Endothelial cell of umbilical vein (primary cell): ENCODE data around the gene EIF3A. TPM values are rescaled to one million over a fixed set of nuclear protein-coding genes. Genes with fewer than 3 reads are reported as not detected.

ENCODE experiments used
- BruUV-seq: library from RNA; stranded (reverse); fragments of 400-500 nt; replicated peaks from 2 replicates; lab custom pipeline; 2021; lab: Mats Ljungman, UMichigan
- CTCF ChIA-PET: fragments of 300-600, 350-600 bp; sonication (Branson Sonifier 250); formaldehyde crosslinking; loops from one replicate; lab custom pipeline; 2021; ENCODE audit warnings: antibody characterized with exemption, inconsistent platforms; lab: Charles Lee
- POLR2A ChIA-PET: fragments of 300-600, 350-600 bp; sonication (Branson Sonifier 250); formaldehyde crosslinking; loops from one replicate; lab custom pipeline; 2021; ENCODE audit warnings: antibody characterized with exemption, inconsistent platforms; lab: Charles Lee
- DNase-seq: peaks from one replicate; pipeline ENCODE4 v3.0.0-alpha.2; 2011; ENCODE audit warnings: low read depth, low spot score
- FAIRE-seq: peaks from 2 replicates; lab custom pipeline; 2011; peaks lifted over from hg19 to GRCh38; lab: Jason Lieb, UNC
- H2AFZ ChIP-seq: 2 replicates; pipeline ENCODE4 v1.6.0; 2012; ENCODE audit warnings: low read depth, low read length, control low read depth, inconsistent platforms
- H3K27ac ChIP-seq: 2 replicates; pipeline ENCODE4 v1.5.1; 2011; ENCODE audit warnings: low read depth, mild to moderate bottlenecking, control low read depth, low read length, moderate library complexity; ENCODE audit not compliant: insufficient read depth
- H3K27me3 ChIP-seq, 2 experiments: 2 replicates each; pipeline versions ENCODE4 v1.6.0 to v1.6.1; 2011; ENCODE audit warnings: low read length in 2 of 2, mixed read lengths in 1 of 2; ENCODE audit not compliant: control insufficient read depth in 2 of 2, insufficient read depth in 2 of 2
- H3K36me3 ChIP-seq, 2 experiments: 2 replicates in 1 of 2; 3 replicates in 1 of 2; pipeline ENCODE4 v1.5.1; 2011; ENCODE audit warnings: low read length in 2 of 2, mild to moderate bottlenecking in 1 of 2, moderate library complexity in 1 of 2; ENCODE audit not compliant: control insufficient read depth in 2 of 2, insufficient read depth in 2 of 2; ENCODE audit errors: extremely low read depth in 1 of 2
- H3K4me1 ChIP-seq: 3 replicates; pipeline ENCODE4 v1.5.1; 2011; ENCODE audit warnings: mild to moderate bottlenecking, low read length; ENCODE audit not compliant: control insufficient read depth, insufficient read depth; ENCODE audit errors: extremely low read depth
- H3K4me2 ChIP-seq: 2 replicates; pipeline ENCODE4 v1.6.1; 2011; ENCODE audit warnings: low read length, control low read depth, mixed read lengths; ENCODE audit not compliant: insufficient read depth
- H3K4me3 ChIP-seq, 3 experiments: fragments of 200-600 bp in 1 of 3; sonication (generic), shearing (Covaris generic) in 1 of 3; replicated peaks in 1 of 3; 2 replicates each; pipeline ENCODE4 v1.5.1; 2011 to 2016; ENCODE audit warnings: control low read depth in 3 of 3, low read length in 3 of 3, mild to moderate bottlenecking in 2 of 3, inconsistent platforms in 1 of 3, low read depth in 1 of 3, moderate library complexity in 1 of 3; ENCODE audit not compliant: insufficient read depth in 1 of 3
- H3K79me2 ChIP-seq: 2 replicates; pipeline ENCODE4 v1.6.0; 2012; ENCODE audit warnings: low read length, inconsistent platforms; ENCODE audit not compliant: control insufficient read depth, insufficient read depth
- H3K9ac ChIP-seq: replicated peaks from 2 replicates; pipeline ENCODE3; 2011; ENCODE audit warnings: low read length, control low read depth; ENCODE audit not compliant: insufficient read depth; ENCODE audit errors: extremely low read depth
- H3K9me1 ChIP-seq: replicated peaks from 3 replicates; pipeline ENCODE4 v1.6.0; 2011; ENCODE audit warnings: mild to moderate bottlenecking, low read length; ENCODE audit not compliant: control insufficient read depth, insufficient read depth; ENCODE audit errors: extremely low read depth
- H3K9me3 ChIP-seq: replicated peaks from 2 replicates; pipeline ENCODE4 v1.5.1; 2012; ENCODE audit warnings: low read length, inconsistent platforms; ENCODE audit not compliant: control insufficient read depth, insufficient read depth
- H4K20me1 ChIP-seq: replicated peaks from 2 replicates; pipeline ENCODE3; 2011; ENCODE audit warnings: mild to moderate bottlenecking, low read length; ENCODE audit not compliant: control insufficient read depth, insufficient read depth; ENCODE audit errors: extremely low read depth
- CTCF ChIP-seq, 2 donors: IDR thresholded peaks; 1 replicate in 1 of 2; 2 replicates in 1 of 2; pipeline ENCODE4 v1.5.1; 2011; ENCODE audit warnings: low read length in 2 of 2, mild to moderate bottlenecking in 2 of 2, moderate library complexity in 2 of 2, control low read depth in 1 of 2, inconsistent platforms in 1 of 2, low read depth in 1 of 2; ENCODE audit not compliant: insufficient read depth in 1 of 2; ENCODE audit errors: extremely low read depth in 1 of 2
- EZH2 ChIP-seq: IDR thresholded peaks from 2 replicates; pipeline ENCODE4 v1.6.1; 2012; ENCODE audit warnings: borderline replicate concordance, low read depth, mild to moderate bottlenecking, moderate library complexity, low read length, inconsistent platforms; ENCODE audit not compliant: severe bottlenecking
- FOS ChIP-seq: IDR thresholded peaks from 2 replicates; pipeline ENCODE4 v1.6.1; 2011; ENCODE audit warnings: mild to moderate bottlenecking, low read length, moderate library complexity, borderline replicate concordance; ENCODE audit not compliant: insufficient read depth
- GATA2 ChIP-seq: IDR thresholded peaks from 2 replicates; pipeline ENCODE4 v1.7.0; 2011; ENCODE audit warnings: low read depth, mild to moderate bottlenecking, moderate library complexity, mixed read lengths, low read length; ENCODE audit not compliant: insufficient read length, insufficient read depth
- JUN ChIP-seq: IDR thresholded peaks from 2 replicates; pipeline ENCODE4 v1.6.1; 2011; ENCODE audit warnings: borderline replicate concordance, low read depth; ENCODE audit not compliant: insufficient read length, insufficient read depth
- MAX ChIP-seq: IDR thresholded peaks from 2 replicates; pipeline ENCODE4 v1.6.1; 2011; ENCODE audit not compliant: insufficient read depth, insufficient read length
- MYC ChIP-seq: IDR thresholded peaks from one replicate; pipeline ENCODE4 v1.6.1; 2011; ENCODE audit warnings: mild to moderate bottlenecking, low read depth, low read length
- POLR2A ChIP-seq: IDR thresholded peaks from 2 replicates; pipeline ENCODE4 v1.6.1; 2012; ENCODE audit warnings: low read depth, mild to moderate bottlenecking, control low read depth, low read length
- POLR2AphosphoS5 ChIP-seq: IDR thresholded peaks from 2 replicates; pipeline ENCODE4 v1.6.1; 2012; ENCODE audit warnings: low read depth, mild to moderate bottlenecking, control low read depth, low read length, moderate library complexity; ENCODE audit not compliant: insufficient read depth
- dilution Hi-C: fragments of 300-500 bp; cut with MboI; formaldehyde crosslinking; loops from one replicate; pipeline ENCODE4 v1.15.0; 2019; ENCODE audit warnings: low sequenced_read_pairs; ENCODE audit not compliant: extremely low pct_ligation_motif_present
- intact Hi-C: fragments of 100-400 bp; cut with micrococcal nuclease; formaldehyde crosslinking; loops from one replicate; pipeline ENCODE4 v1.10.0; 2022
- polyA plus RNA-seq, 4 experiments: library from polyadenylated mRNA; depleted of rRNA in 3 of 4; stranded (reverse) in 3 of 4; unstranded in 1 of 4; fragments of >200 nt; gene quantifications; 2 replicates each; pipeline versions ENCODE4 v1.2.1 to v1.2.3, GENCODE V29; 2011 to 2012; ENCODE audit warnings: missing spikeins in 1 of 4
- total RNA-seq: library from RNA; stranded (reverse); gene quantifications from 2 replicates; pipeline ENCODE4 v1.2.3, GENCODE V29; 2021

Gene EIF3A
- total and polyA plus RNA-seq, 2 donors (not counting 3 experiments of a cell fraction or from before 2014, with no cell fraction given): 27.6 to 159 TPM

- H3K36me3 ChIP-seq: no peaks in the 10 kb centered on the region
- no peak overlapping the region for H3K9ac ChIP-seq
- no TSS peak for BruUV-seq
- POLR2A ChIA-PET: interaction anchor here (0.7 kb wide), 1 partner anchor 28 kb away, joined by 5 read pairs; no protein-coding TSS in a partner anchor
- dilution Hi-C loops (no loop called here), intact Hi-C loops (loop anchor here (5.0 to 10.0 kb wide), 2 partner anchors 66 to 553 kb away; partner anchors contain the start of genes BAG3 and SFXN4)
- peak overlapping the region; percentile 9 for H3K4me2 ChIP-seq
- no peak overlapping the region for H3K4me3 ChIP-seq
- FAIRE-seq: no peak
- no peaks in the 10 kb centered on the region for H3K9me3 ChIP-seq
- H3K27ac ChIP-seq: no peak overlapping the region
- peak overlapping the region; percentile 23 for H2AFZ ChIP-seq
- DNase-seq: no peak
- CTCF ChIA-PET: interaction anchor here (0.9 to 1.2 kb wide), 2 partner anchors 9 to 388 kb away, joined by 3 to 9 read pairs; no protein-coding TSS in a partner anchor
- no peaks in the 10 kb centered on the region for H4K20me1 ChIP-seq
- no peaks in the 10 kb centered on the region for H3K27me3 ChIP-seq
- H3K79me2 ChIP-seq: peaks cover 16% of the 10 kb centered on the region
- no peak for TF ChIP-seq MYC
- TF ChIP-seq POLR2A: no peak
- no peak for TF ChIP-seq POLR2AphosphoS5
- TF ChIP-seq JUN: no peak
- TF ChIP-seq CTCF (IDR thresholded peaks at IDR 0.05; ENCODE audit: extremely low read depth in 1 of 2, insufficient read depth in 1 of 2, low read depth in 1 of 2, low read length in 2 of 2): no peak
- TF ChIP-seq MAX: no peak
- no peak for TF ChIP-seq GATA2
- TF ChIP-seq EZH2: no peak
- no peak for TF ChIP-seq FOS
- peaks cover 22% of the 10 kb centered on the region for H3K4me1 ChIP-seq
- H3K9me1 ChIP-seq: no peaks in the 10 kb centered on the region
These were observed 20.9 kb upstream of the EIF3A start for GRCh38 chr10:119101366-119102098.
